OCI-LY7 (cell line): ENCODE data around the gene MRC1. TPM values are rescaled to one million over a fixed set of nuclear protein-coding genes. Genes with fewer than 3 reads are reported as not detected.

Experiments
- BruUV-seq: library from RNA; stranded (reverse); fragments of 400-500 nt; replicated peaks from 2 replicates; lab custom pipeline; 2021; lab: Mats Ljungman, UMichigan
- CTCF ChIA-PET: fragments of 300-600 bp; sonication (Branson Sonifier 250); formaldehyde crosslinking; loops from one replicate; lab custom pipeline; 2022; ENCODE audit warnings: antibody characterized with exemption; ENCODE audit not compliant: unreplicated experiment; lab: Charles Lee
- POLR2A ChIA-PET: fragments of 300-600 bp; sonication (Branson Sonifier 250); formaldehyde crosslinking; loops from one replicate; lab custom pipeline; 2022; ENCODE audit warnings: antibody characterized with exemption; lab: Charles Lee
- DNase-seq: peaks from one replicate; pipeline ENCODE4 v3.0.0-alpha.2; 2015; ENCODE audit warnings: low spot score
- H2AFZ ChIP-seq: fragments of 200-600 bp; sonication (generic), shearing (Covaris generic); 2 replicates; pipeline ENCODE4 v1.6.1; 2014; ENCODE audit warnings: mild to moderate bottlenecking, antibody characterized with exemption, low read length, moderate library complexity
- H3K27ac ChIP-seq: fragments of 200-600 bp; sonication (generic); 2 replicates; pipeline ENCODE4 v1.5.1; 2014; ENCODE audit warnings: mixed run types, low read depth, mild to moderate bottlenecking, moderate library complexity, low read length, inconsistent platforms; ENCODE audit not compliant: poor library complexity, severe bottlenecking
- H3K36me3 ChIP-seq: fragments of 200-600 bp; sonication (generic); 2 replicates; pipeline ENCODE4 v1.6.1; 2014; ENCODE audit warnings: mild to moderate bottlenecking, antibody characterized with exemption, low read length, moderate library complexity, mixed read lengths; ENCODE audit not compliant: insufficient read depth
- H3K4me1 ChIP-seq: fragments of 200-600 bp; sonication (generic); 2 replicates; pipeline ENCODE4 v1.5.1; 2014; ENCODE audit warnings: mild to moderate bottlenecking, low read length; ENCODE audit not compliant: insufficient read depth, poor library complexity, severe bottlenecking
- H3K4me2 ChIP-seq: fragments of 200-600 bp; sonication (generic); 2 replicates; pipeline ENCODE4 v1.6.1; 2014; ENCODE audit warnings: mild to moderate bottlenecking, low read length
- H3K4me3 ChIP-seq: fragments of 200-600 bp; sonication (generic); 2 replicates; pipeline ENCODE4 v1.5.1; 2014; ENCODE audit warnings: mild to moderate bottlenecking, low read depth, low read length; ENCODE audit not compliant: poor library complexity, severe bottlenecking
- H3K79me2 ChIP-seq: fragments of 200-600 bp; sonication (generic); 2 replicates; pipeline ENCODE4 v1.6.1; 2016; ENCODE audit warnings: low read depth, mild to moderate bottlenecking, low read length, moderate library complexity, mixed read lengths; ENCODE audit not compliant: insufficient read depth
- H3K9me2 ChIP-seq: fragments of 200-600 bp; sonication (generic); 2 replicates; pipeline ENCODE4 v1.6.1; 2016; ENCODE audit warnings: mild to moderate bottlenecking, low read length, mixed read lengths; ENCODE audit not compliant: insufficient read depth
- H3K9me3 ChIP-seq: fragments of 200-600 bp; sonication (generic); 2 replicates; pipeline ENCODE4 v1.6.1; 2014; ENCODE audit warnings: mild to moderate bottlenecking, mixed run types, low read length, mixed read lengths
- H4K20me1 ChIP-seq: fragments of 200-600 bp; sonication (generic); 2 replicates; pipeline ENCODE4 v1.6.1; 2014; ENCODE audit warnings: mild to moderate bottlenecking, antibody characterized with exemption, low read length, moderate library complexity, mixed read lengths; ENCODE audit not compliant: insufficient read depth
- EZH2phosphoT487 ChIP-seq: fragments of 200-600 bp; sonication (generic); IDR thresholded peaks from 2 replicates; pipeline ENCODE4 v1.6.1; 2018; ENCODE audit warnings: low read depth, borderline replicate concordance, mild to moderate bottlenecking, mixed run types, antibody characterized with exemption, low read length, moderate library complexity, mixed read lengths
- intact Hi-C: fragments of 100-400 bp; cut with micrococcal nuclease; formaldehyde crosslinking; loops from one replicate; pipeline ENCODE4 v1.10.0; 2022; ENCODE audit not compliant: unreplicated experiment
- total RNA-seq, 2 experiments: library from RNA; depleted of rRNA in 1 of 2; stranded (reverse); fragments of >200 nt in 1 of 2; shearing (Covaris generic) in 1 of 2; gene quantifications; 2 replicates each; pipeline ENCODE4 v1.2.3, GENCODE V29; 2014 to 2022
- TF ChIP-seq, protein P1 (sequence below): fragments of 200-600 bp; sonication (generic); conservative IDR thresholded peaks from 2 replicates; pipeline ENCODE4 v1.5.1; 2014; ENCODE audit warnings: mild to moderate bottlenecking, antibody characterized with exemption, low read length, moderate library complexity, mixed read lengths

Gene MRC1
- total RNA-seq, 2 experiments from 2014 or later, result not detected

DNA sequence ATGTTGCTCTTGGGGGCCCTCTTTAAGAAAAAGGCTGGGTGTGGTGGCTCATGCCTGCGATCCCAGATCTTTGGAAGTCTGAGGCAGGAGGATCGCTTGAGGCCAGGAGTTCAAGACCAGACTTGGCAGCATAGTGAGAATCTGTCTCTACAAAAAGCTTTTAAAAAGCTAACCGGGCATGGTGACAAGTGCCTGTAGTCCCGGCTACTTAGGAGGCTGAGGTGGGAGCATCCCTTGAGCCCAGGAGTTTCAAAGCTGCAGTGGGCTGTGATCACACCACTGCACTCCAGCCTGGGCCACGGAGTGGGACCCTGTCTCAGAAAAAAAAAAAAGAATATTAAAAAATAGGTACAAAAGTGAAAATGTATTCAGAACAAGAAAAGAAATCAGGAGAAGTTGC is 104.5 kb downstream of the MRC1 start:
- intact Hi-C loops, result no loop called here
- POLR2A ChIA-PET, result interaction anchor here (0.7 kb wide), 1 partner anchor 284 kb away, joined by 4 read pairs; no protein-coding TSS in a partner anchor
- TF ChIP-seq, protein P1, sequence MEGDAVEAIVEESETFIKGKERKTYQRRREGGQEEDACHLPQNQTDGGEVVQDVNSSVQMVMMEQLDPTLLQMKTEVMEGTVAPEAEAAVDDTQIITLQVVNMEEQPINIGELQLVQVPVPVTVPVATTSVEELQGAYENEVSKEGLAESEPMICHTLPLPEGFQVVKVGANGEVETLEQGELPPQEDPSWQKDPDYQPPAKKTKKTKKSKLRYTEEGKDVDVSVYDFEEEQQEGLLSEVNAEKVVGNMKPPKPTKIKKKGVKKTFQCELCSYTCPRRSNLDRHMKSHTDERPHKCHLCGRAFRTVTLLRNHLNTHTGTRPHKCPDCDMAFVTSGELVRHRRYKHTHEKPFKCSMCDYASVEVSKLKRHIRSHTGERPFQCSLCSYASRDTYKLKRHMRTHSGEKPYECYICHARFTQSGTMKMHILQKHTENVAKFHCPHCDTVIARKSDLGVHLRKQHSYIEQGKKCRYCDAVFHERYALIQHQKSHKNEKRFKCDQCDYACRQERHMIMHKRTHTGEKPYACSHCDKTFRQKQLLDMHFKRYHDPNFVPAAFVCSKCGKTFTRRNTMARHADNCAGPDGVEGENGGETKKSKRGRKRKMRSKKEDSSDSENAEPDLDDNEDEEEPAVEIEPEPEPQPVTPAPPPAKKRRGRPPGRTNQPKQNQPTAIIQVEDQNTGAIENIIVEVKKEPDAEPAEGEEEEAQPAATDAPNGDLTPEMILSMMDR, result no peak
- TF ChIP-seq EZH2phosphoT487, result no peak
- no peak for DNase-seq
- no TSS peak for BruUV-seq
- Histone ChIP-seq H3K4me3 (no peak overlapping the region), H3K36me3 (no peaks in the 10 kb centered on the region), H4K20me1 (no peaks in the 10 kb centered on the region), H3K4me1 (no peaks in the 10 kb centered on the region), H3K27ac (no peak overlapping the region), H3K9me3 (no peaks in the 10 kb centered on the region), H3K79me2 (no peaks in the 10 kb centered on the region), H3K9me2 (no peaks in the 10 kb centered on the region), H3K4me2 (no peak overlapping the region), H2AFZ (no peak overlapping the region)
- CTCF ChIA-PET, result no interaction called here

DNA sequence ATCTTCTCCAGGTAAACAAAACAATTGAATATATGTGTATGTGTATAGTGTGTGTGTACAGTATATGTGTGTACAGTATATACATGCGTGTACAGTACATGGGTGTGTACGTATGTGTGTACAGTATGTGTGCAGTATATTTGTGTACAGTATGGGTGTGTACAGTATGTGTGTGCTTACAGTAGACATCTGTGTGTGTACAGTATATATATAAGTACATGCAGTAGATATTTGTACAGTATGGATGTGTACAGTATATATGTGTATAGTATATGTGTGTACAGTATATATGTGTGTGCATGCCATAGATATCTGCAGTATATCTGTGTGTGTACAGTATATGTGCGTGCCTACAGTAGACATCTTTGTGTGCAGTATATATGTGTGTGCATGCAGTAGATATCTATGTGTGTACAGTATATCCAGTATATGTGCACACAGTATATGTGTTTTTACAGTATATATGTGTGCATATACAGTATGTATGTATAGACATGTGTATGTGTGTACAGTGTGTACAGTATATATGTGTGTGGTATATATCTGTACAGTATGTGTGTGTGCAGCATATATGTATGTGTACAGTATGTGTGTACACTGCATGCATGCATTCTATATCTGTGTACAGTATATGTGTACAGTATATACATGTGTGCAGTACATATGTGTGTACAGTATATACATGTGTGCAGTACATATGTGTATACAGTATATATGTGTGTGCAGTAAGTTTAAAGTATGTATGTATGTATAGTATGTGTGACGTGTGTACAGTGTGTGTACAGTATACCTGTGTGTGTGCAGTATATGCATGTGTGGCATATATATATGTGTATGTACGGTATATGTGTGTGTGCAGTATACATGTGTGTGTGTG is 105.3 kb downstream of the MRC1 start:
- Histone ChIP-seq H3K36me3 (no peaks in the 10 kb centered on the region), H3K79me2 (no peaks in the 10 kb centered on the region), H3K9me2 (no peaks in the 10 kb centered on the region), H3K9me3 (no peaks in the 10 kb centered on the region), H3K27ac (no peak overlapping the region), H3K4me3 (no peak overlapping the region), H2AFZ (no peak overlapping the region), H3K4me2 (no peak overlapping the region), H4K20me1 (no peaks in the 10 kb centered on the region), H3K4me1 (no peaks in the 10 kb centered on the region)
- CTCF ChIA-PET, result no interaction called here
- no peak for DNase-seq
- POLR2A ChIA-PET, result interaction anchor here (0.7 kb wide), 1 partner anchor 283 kb away, joined by 4 read pairs; no protein-coding TSS in a partner anchor
- intact Hi-C loops, result no loop called here
- TF ChIP-seq, protein P1, result no peak
- TF ChIP-seq EZH2phosphoT487, result no peak
- no TSS peak for BruUV-seq

DNA sequence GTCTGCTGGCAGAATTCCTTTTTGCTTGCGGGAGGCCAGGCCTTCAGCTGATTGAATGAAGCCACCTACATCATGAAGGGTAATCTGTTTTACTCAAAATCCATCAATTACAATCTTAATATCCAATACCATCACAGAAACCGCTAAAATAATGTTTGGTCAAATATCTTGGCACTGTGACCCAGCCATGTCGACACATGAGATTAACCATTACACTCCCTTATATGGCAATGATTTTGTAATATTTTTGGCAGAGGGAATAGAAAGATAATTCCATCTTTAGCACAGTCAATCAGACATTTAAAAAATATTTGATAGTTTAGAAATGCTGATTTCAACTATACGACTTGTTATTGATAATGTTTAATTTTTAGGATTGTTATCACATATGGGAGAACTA is 106.0 kb downstream of the MRC1 start:
- no peaks in the 10 kb centered on the region for H4K20me1 ChIP-seq
- no peak for DNase-seq
- intact Hi-C loops, result no loop called here
- CTCF ChIA-PET, result no interaction called here
- no peaks in the 10 kb centered on the region for H3K9me3 ChIP-seq
- no peak overlapping the region for H3K4me3 ChIP-seq
- POLR2A ChIA-PET, result no interaction called here
- H2AFZ ChIP-seq, result no peak overlapping the region
- H3K36me3 ChIP-seq, result no peaks in the 10 kb centered on the region
- BruUV-seq, result no TSS peak
- H3K79me2 ChIP-seq, result no peaks in the 10 kb centered on the region
- no peaks in the 10 kb centered on the region for H3K4me1 ChIP-seq
- no peak overlapping the region for H3K4me2 ChIP-seq
- no peak for TF ChIP-seq EZH2phosphoT487
- TF ChIP-seq, protein P1, result no peak
- H3K27ac ChIP-seq, result no peak overlapping the region
- H3K9me2 ChIP-seq, result no peaks in the 10 kb centered on the region
